K562 (cell line): ENCODE results near the gene P2RY14. TPM values are rescaled to one million over a fixed set of nuclear protein-coding genes. Genes with fewer than 3 reads are reported as not detected.

Source experiments
- ATAC-seq: fragments of 200-7000 bp; cut with Tn5 transposase; 3 replicates; pipeline ENCODE4 v1.9.1; 2020; ENCODE audit warnings: moderate library complexity
- BruUV-seq: library from RNA; stranded (reverse); fragments of 400-500 nt; replicated peaks from 2 replicates; lab custom pipeline; 2021; lab: Mats Ljungman, UMichigan
- CTCF ChIA-PET: fragments of 300-600 bp; formaldehyde crosslinking; extraction: SDS; loops from one replicate; lab custom pipeline; 2021; ENCODE audit warnings: low intra/inter-chr PET ratio; lab: Yijun Ruan, JAX
- POLR2A ChIA-PET: fragments of 300-600, 350-650 bp; sonication (Branson Sonifier 250); formaldehyde crosslinking; extraction: SDS; loops from one replicate; lab custom pipeline; 2021; ENCODE audit warnings: antibody characterized with exemption, inconsistent platforms; lab: Yijun Ruan, JAX
- DNase-seq, 4 experiments: peaks; one replicate each; pipeline versions ENCODE4 v3.0.0 to v3.0.0-alpha.2; 2011 to 2018; ENCODE audit warnings: low spot score in 3 of 4, mixed read lengths in 3 of 4; ENCODE audit errors: extremely low read depth in 1 of 4
- FAIRE-seq: peaks from 2 replicates; lab custom pipeline; 2011; peaks lifted over from hg19 to GRCh38; lab: Jason Lieb, UNC
- H2AFZ ChIP-seq: 2 replicates; pipeline ENCODE4 v1.6.0; 2011; ENCODE audit warnings: low read depth, low read length, control low read depth, inconsistent platforms
- H3K27ac ChIP-seq: fragments of 200-600 bp; 3 replicates; pipeline ENCODE4 v1.8.0; 2011; ENCODE audit warnings: low read depth, mild to moderate bottlenecking, control low read depth, inconsistent platforms, low read length, moderate library complexity, mixed read lengths; ENCODE audit errors: extremely low read depth
- H3K27me3 ChIP-seq, 2 experiments: fragments of 300-600 bp in 1 of 2; 2 replicates in 1 of 2; 3 replicates in 1 of 2; pipeline versions ENCODE4 v1.6.0 to v1.8.0; 2011; ENCODE audit warnings: inconsistent platforms in 2 of 2, low read length in 2 of 2, mild to moderate bottlenecking in 1 of 2, mixed read lengths in 1 of 2, moderate library complexity in 1 of 2; ENCODE audit not compliant: control insufficient read depth in 2 of 2, insufficient read depth in 2 of 2
- H3K36me3 ChIP-seq: fragments of 300-600 bp; 3 replicates; pipeline ENCODE4 v1.8.0; 2011; ENCODE audit warnings: mild to moderate bottlenecking, low read length, inconsistent platforms; ENCODE audit not compliant: control insufficient read depth, insufficient read depth
- H3K4me1 ChIP-seq, 2 experiments: fragments of 200-600 bp in 1 of 2; replicated peaks in 1 of 2; 2 replicates in 1 of 2; 3 replicates in 1 of 2; pipeline versions ENCODE4 v1.5.1 to v1.8.0; 2011; ENCODE audit warnings: inconsistent platforms in 2 of 2, low read length in 2 of 2, mild to moderate bottlenecking in 1 of 2, mixed read lengths in 1 of 2, moderate library complexity in 1 of 2; ENCODE audit not compliant: control insufficient read depth in 2 of 2, insufficient read depth in 2 of 2
- H3K4me2 ChIP-seq: 2 replicates; pipeline ENCODE4 v1.6.1; 2011; ENCODE audit warnings: low read length, control low read depth, inconsistent platforms, mixed read lengths; ENCODE audit not compliant: insufficient read depth
- H3K4me3 ChIP-seq: fragments of 200-600 bp; sonication (generic), shearing (Covaris generic); 2 replicates; pipeline ENCODE4 v1.5.1; 2016; ENCODE audit warnings: control low read depth, inconsistent platforms
- H3K79me2 ChIP-seq: fragments of 200-600 bp; 3 replicates; pipeline ENCODE4 v1.8.0; 2011; ENCODE audit warnings: low read length, inconsistent platforms; ENCODE audit not compliant: control insufficient read depth, insufficient read depth
- H3K9ac ChIP-seq, 2 experiments: 2 replicates each; pipeline versions ENCODE4 v1.6.0 to v1.6.1; 2011; ENCODE audit warnings: low read depth in 2 of 2, low read length in 2 of 2, control low read depth in 1 of 2, inconsistent platforms in 1 of 2, mild to moderate bottlenecking in 1 of 2, mixed read lengths in 1 of 2; ENCODE audit not compliant: insufficient read depth in 1 of 2
- H3K9me1 ChIP-seq: one replicate; pipeline ENCODE4 v1.6.0; 2011; ENCODE audit warnings: inconsistent platforms, mild to moderate bottlenecking, low read length, moderate library complexity; ENCODE audit not compliant: control insufficient read depth, insufficient read depth
- H3K9me3 ChIP-seq: replicated peaks from 2 replicates; pipeline ENCODE4 v1.5.1; 2011; ENCODE audit warnings: low read depth, low read length, inconsistent platforms; ENCODE audit not compliant: control insufficient read depth, insufficient read depth
- H4K20me1 ChIP-seq: replicated peaks from 2 replicates; pipeline ENCODE4 v1.6.1; 2011; ENCODE audit warnings: low read length, inconsistent platforms, mixed read lengths; ENCODE audit not compliant: control insufficient read depth, insufficient read depth
- BRD4 ChIP-seq: fragments of 200-600 bp; sonication (generic); IDR thresholded peaks from 2 replicates; pipeline ENCODE4 v1.6.1; 2017; ENCODE audit warnings: inconsistent platforms
- CTCF ChIP-seq, 3 experiments: IDR thresholded peaks in 2 of 3; conservative IDR thresholded peaks in 1 of 3; 2 replicates each; pipeline ENCODE4 v1.5.1; 2011 to 2012; ENCODE audit warnings: low read length in 3 of 3, mild to moderate bottlenecking in 3 of 3, control low read depth in 2 of 3, improper control_type of control experiment in 1 of 3, inconsistent platforms in 1 of 3, low read depth in 1 of 3, mixed read lengths in 1 of 3, moderate library complexity in 1 of 3; ENCODE audit not compliant: insufficient read depth in 2 of 3
- HMG20B ChIP-seq: fragments of 250-450 bp; sonication (Bioruptor Pico); IDR thresholded peaks from 2 replicates; pipeline ENCODE4 v1.5.0; 2021; ENCODE audit warnings: mild to moderate bottlenecking
- RB1 ChIP-seq: fragments of 450-650 bp; IDR thresholded peaks from 2 replicates; pipeline ENCODE4 v1.6.1; 2017; ENCODE audit warnings: low read depth, mild to moderate bottlenecking
- REST ChIP-seq, 2 experiments: fragments of 450-650 bp; formaldehyde crosslinking in 1 of 2; IDR thresholded peaks; 2 replicates each; pipeline versions ENCODE4 v1.4.0 to v1.6.1; 2014 to 2020; ENCODE audit warnings: mild to moderate bottlenecking in 2 of 2, borderline replicate concordance in 1 of 2, low read depth in 1 of 2
- SMC3 ChIP-seq: conservative IDR thresholded peaks from 2 replicates; pipeline ENCODE4 v1.6.1; 2011; ENCODE audit warnings: low read depth, low read length, improper control_type of control experiment; ENCODE audit not compliant: insufficient read depth
- STAG1 ChIP-seq: sonication (generic); formaldehyde crosslinking; IDR thresholded peaks from 2 replicates; pipeline ENCODE4 v1.5.0; 2020; ENCODE audit warnings: missing genetic modification reagents, borderline replicate concordance
- USF1 ChIP-seq: sonication (generic); formaldehyde crosslinking; IDR thresholded peaks from 2 replicates; pipeline ENCODE4 v1.9.0; 2022; ENCODE audit warnings: mild to moderate bottlenecking, missing genetic modification reagents
- ZNF347 ChIP-seq: fragments of 450-650 bp; formaldehyde crosslinking; IDR thresholded peaks from 2 replicates; pipeline ENCODE4 v1.4.0; 2020; ENCODE audit warnings: low read depth, mild to moderate bottlenecking, moderate library complexity
- WGBS: fragments of 100-300 bp; shearing (Covaris generic); methylation state at CpG from one replicate; pipeline ENCODE4 v1.1.6; 2016; ENCODE audit warnings: low coverage, mixed read lengths; ENCODE audit not compliant: insufficient coverage; ENCODE audit errors: missing lambda C conversion rate; 5-methylcytosine and 5-hydroxymethylcytosine counted together
- in situ Hi-C: fragments of 300-500 bp; cut with MboI; formaldehyde crosslinking; loops from 4 replicates; pipeline ENCODE4 v1.15.0; 2018; ENCODE audit warnings: inconsistent platforms, mixed read lengths
- intact Hi-C: fragments of 100-400 bp; cut with micrococcal nuclease; formaldehyde crosslinking; loops from 2 replicates; pipeline ENCODE4 v1.14.2; 2022
- polyA plus RNA-seq, 8 experiments: library from polyadenylated mRNA; depleted of rRNA in 4 of 8; stranded (reverse) in 5 of 8; unstranded in 3 of 8; fragments of >200 nt; fragmentation: Nextera tagmentation in 2 of 8; fragmentation: Illumina TruSeq in 1 of 8; extraction: Ambion mirVana in 2 of 8; extraction: Trizol in 1 of 8; gene quantifications; 2 replicates each; pipeline versions ENCODE4 v1.2.1 to v1.2.3, GENCODE V29; 2011 to 2014; ENCODE audit warnings: inconsistent platforms in 1 of 8, missing spikeins in 1 of 8
- total RNA-seq, 7 experiments: library from RNA; depleted of rRNA in 6 of 7; stranded (reverse); fragments of >200 nt in 6 of 7; fragmentation: Illumina TruSeq in 2 of 7; extraction: Trizol in 2 of 7; gene quantifications; 2 replicates each; pipeline versions ENCODE4 v1.2.1 to v1.2.3, GENCODE V29; 2011 to 2021; ENCODE audit warnings: low replicate concordance in 1 of 7

Gene P2RY14
- total and polyA plus RNA-seq, 9 of the 15 experiments (the other 6 are each of a cell fraction or from before 2014, with no cell fraction given) = not detected

GRCh38 chr3:151227807-151228665 lies 50.3 kb downstream of the P2RY14 start:
- Histone ChIP-seq H3K4me3 (no peak overlapping the region), H3K9me1 (peaks cover 3% of the 10 kb centered on the region), H2AFZ (no peak overlapping the region), H3K36me3 (no peaks in the 10 kb centered on the region), H3K27ac (no peak overlapping the region), H3K27me3 (peaks cover 5 to 9% of the 10 kb centered on the region in 2 experiments), H3K79me2 (no peaks in the 10 kb centered on the region), H3K4me1 (no peaks in the 10 kb centered on the region), H3K9me3 (no peaks in the 10 kb centered on the region), H3K4me2 (no peak overlapping the region; the same call in 1 of the 2 replicates), H3K9ac (no peak overlapping the region), H4K20me1 (no peaks in the 10 kb centered on the region)
- FAIRE-seq = peak; percentile 93
- ChIA-PET POLR2A (no interaction called here), CTCF (interaction anchor here (0.6 to 2.2 kb wide), 5 partner anchors 52 to 1243 kb away, joined by 3 to 23 read pairs (median 6); no protein-coding TSS in a partner anchor)
- BruUV-seq = no TSS peak
- ATAC-seq = peak; percentile 94
- intact Hi-C loops = loop anchor here (1.0 to 2.0 kb wide), 5 partner anchors 55 to 691 kb away; no protein-coding TSS in a partner anchor
- WGBS = 0% methylated on average over 9 of the region's 9 CpGs
- in situ Hi-C loops = loop anchor here (25.0 kb wide), 1 partner anchor 609 kb away; no protein-coding TSS in a partner anchor
- DNase-seq = peak; percentile 76 to 81 (median 77)
- TF ChIP-seq SMC3 = peak; percentile 79
- no peak for TF ChIP-seq HMG20B (CRISPR knock-in tag)
- TF ChIP-seq CTCF (IDR thresholded peaks at IDR 0.05 in 2 of 3, conservative IDR thresholded peaks at IDR 0.05 in 1 of 3; ENCODE audit: insufficient read depth in 2 of 3, low read depth in 1 of 3, low read length in 3 of 3) = peak; percentile 81 to 90 (median 86)
- TF ChIP-seq USF1 (CRISPR knock-in tag) = no peak
- peak; percentile 85 for TF ChIP-seq STAG1 (CRISPR knock-in tag)
- TF ChIP-seq RB1 = no peak
- peak; percentile 80 for TF ChIP-seq REST (IDR thresholded peaks at IDR 0.05; ENCODE audit: borderline replicate concordance)
- TF ChIP-seq REST (CRISPR knock-in tag; IDR thresholded peaks at IDR 0.05; ENCODE audit: low read depth) = no peak
- no peak for TF ChIP-seq BRD4
- no peak for TF ChIP-seq ZNF347
